Measurements from ENCODE around the gene MT1E.
"Not testable (repeated sequence)": the region's sequence is repeated elsewhere in the genome, so short reads cannot be mapped to it uniquely, and the experiment has no call there.

The MT1E gene

GRCh38 chr16:56625140-56625942, at the start of gene MT1E:
MT1E (plus strand) TSS chr16:56625781; CDS start chr16:56625852, 71 bp downstream.
- Histone ChIP-seq H3K36me3 (ENCODE audit: control insufficient read depth in 1 of 2, insufficient read depth in 2 of 2, low read length in 2 of 2) (no peaks in the 10 kb centered on the region), H3K9me3 (ENCODE audit: control insufficient read depth in 1 of 2, low read length in 2 of 2) (no peaks in the 10 kb centered on the region), H3K27ac (ENCODE audit: low read length) (peak within 1 kb of the TSS; percentile 90), H3K27me3 (ENCODE audit: low read depth, low read length) (no peaks in the 10 kb centered on the region), H3K4me3 (ENCODE audit: low read depth in 1 of 2, low read length in 2 of 2) (peak within 1 kb of the TSS; percentile 74 to 75), H3K4me1 (ENCODE audit: control insufficient read depth in 1 of 2, insufficient read depth in 2 of 2, low read length in 2 of 2) (peaks cover 0 to 7% of the 10 kb centered on the region in 2 donors)

GRCh38 chr16:56576585-56577299, 48.8 kb upstream of the MT1E start:
- no peak overlapping the region for H3K4me3 ChIP-seq (ENCODE audit: low read depth in 1 of 2, low read length in 2 of 2)
- no peak overlapping the region for H3K27ac ChIP-seq (ENCODE audit: low read length)
- no peaks in the 10 kb centered on the region for H3K36me3 ChIP-seq (ENCODE audit: control insufficient read depth in 1 of 2, insufficient read depth in 2 of 2, low read length in 2 of 2)
- H3K9me3 ChIP-seq (ENCODE audit: control insufficient read depth in 1 of 2, low read length in 2 of 2) = peaks cover 0 to 5% of the 10 kb centered on the region in 2 donors
- no peaks in the 10 kb centered on the region for H3K4me1 ChIP-seq (ENCODE audit: control insufficient read depth in 1 of 2, insufficient read depth in 2 of 2, low read length in 2 of 2)
- H3K27me3 ChIP-seq (ENCODE audit: low read depth, low read length) = no peaks in the 10 kb centered on the region

GRCh38 chr16:56577300-56577625, 48.3 kb upstream of the MT1E start:
- Histone ChIP-seq H3K4me3 (ENCODE audit: low read depth in 1 of 2, low read length in 2 of 2) (no peak overlapping the region), H3K27me3 (ENCODE audit: low read depth, low read length) (no peaks in the 10 kb centered on the region), H3K9me3 (ENCODE audit: control insufficient read depth in 1 of 2, low read length in 2 of 2) (peaks cover 0 to 5% of the 10 kb centered on the region in 2 donors), H3K4me1 (ENCODE audit: control insufficient read depth in 1 of 2, insufficient read depth in 2 of 2, low read length in 2 of 2) (no peaks in the 10 kb centered on the region), H3K36me3 (ENCODE audit: control insufficient read depth in 1 of 2, insufficient read depth in 2 of 2, low read length in 2 of 2) (no peaks in the 10 kb centered on the region), H3K27ac (ENCODE audit: low read length) (no peak overlapping the region)

- Histone ChIP-seq H3K4me3 (ENCODE audit: low read depth in 1 of 2, low read length in 2 of 2) (no peak overlapping the region), H3K27ac (ENCODE audit: low read length) (no peak overlapping the region), H3K27me3 (ENCODE audit: low read depth, low read length) (no peaks in the 10 kb centered on the region), H3K4me1 (ENCODE audit: control insufficient read depth in 1 of 2, insufficient read depth in 2 of 2, low read length in 2 of 2) (no peaks in the 10 kb centered on the region), H3K9me3 (ENCODE audit: control insufficient read depth in 1 of 2, low read length in 2 of 2) (no peaks in the 10 kb centered on the region), H3K36me3 (ENCODE audit: control insufficient read depth in 1 of 2, insufficient read depth in 2 of 2, low read length in 2 of 2) (no peaks in the 10 kb centered on the region)
Measured at GRCh38 chr16:56580391-56581048, 45.1 kb upstream of the MT1E start.

GRCh38 chr16:56582911-56583310, 42.7 kb upstream of the MT1E start:
- H3K4me3 ChIP-seq (ENCODE audit: low read depth in 1 of 2, low read length in 2 of 2); H3K27me3 ChIP-seq (ENCODE audit: low read depth, low read length); H3K36me3 ChIP-seq (ENCODE audit: control insufficient read depth in 1 of 2, insufficient read depth in 2 of 2, low read length in 2 of 2); H3K27ac ChIP-seq (ENCODE audit: low read length); H3K9me3 ChIP-seq (ENCODE audit: control insufficient read depth in 1 of 2, low read length in 2 of 2); H3K4me1 ChIP-seq (ENCODE audit: control insufficient read depth in 1 of 2, insufficient read depth in 2 of 2, low read length in 2 of 2): not testable (repeated sequence)

GRCh38 chr16:56583351-56584168, 42.0 kb upstream of the MT1E start:
- Histone ChIP-seq H3K27me3 (ENCODE audit: low read depth, low read length) (no peaks in the 10 kb centered on the region), H3K36me3 (ENCODE audit: control insufficient read depth in 1 of 2, insufficient read depth in 2 of 2, low read length in 2 of 2) (no peaks in the 10 kb centered on the region), H3K9me3 (ENCODE audit: control insufficient read depth in 1 of 2, low read length in 2 of 2) (no peaks in the 10 kb centered on the region), H3K4me1 (ENCODE audit: control insufficient read depth in 1 of 2, insufficient read depth in 2 of 2, low read length in 2 of 2) (no peaks in the 10 kb centered on the region), H3K27ac (ENCODE audit: low read length) (no peak overlapping the region), H3K4me3 (ENCODE audit: low read depth in 1 of 2, low read length in 2 of 2) (no peak overlapping the region)

- Histone ChIP-seq H3K4me3 (ENCODE audit: low read depth in 1 of 2, low read length in 2 of 2) (no peak overlapping the region), H3K27ac (ENCODE audit: low read length) (no peak overlapping the region), H3K36me3 (ENCODE audit: control insufficient read depth in 1 of 2, insufficient read depth in 2 of 2, low read length in 2 of 2) (no peaks in the 10 kb centered on the region), H3K9me3 (ENCODE audit: control insufficient read depth in 1 of 2, low read length in 2 of 2) (no peaks in the 10 kb centered on the region), H3K4me1 (ENCODE audit: control insufficient read depth in 1 of 2, insufficient read depth in 2 of 2, low read length in 2 of 2) (peaks cover 0 to 6% of the 10 kb centered on the region in 2 donors), H3K27me3 (ENCODE audit: low read depth, low read length) (peaks cover 7% of the 10 kb centered on the region)
Measured at GRCh38 chr16:56584276-56584675, 41.3 kb upstream of the MT1E start.

GRCh38 chr16:56588781-56589140, 36.8 kb upstream of the MT1E start:
- peak overlapping the region in 1 of 2 donors; percentile 71 for H3K4me3 ChIP-seq (ENCODE audit: low read depth in 1 of 2, low read length in 2 of 2)
- H3K4me1 ChIP-seq (ENCODE audit: control insufficient read depth in 1 of 2, insufficient read depth in 2 of 2, low read length in 2 of 2) = peaks cover 0 to 12% of the 10 kb centered on the region in 2 donors
- peaks cover 22% of the 10 kb centered on the region for H3K27me3 ChIP-seq (ENCODE audit: low read depth, low read length)
- H3K9me3 ChIP-seq (ENCODE audit: control insufficient read depth in 1 of 2, low read length in 2 of 2) = no peaks in the 10 kb centered on the region
- no peak overlapping the region for H3K27ac ChIP-seq (ENCODE audit: low read length)
- H3K36me3 ChIP-seq (ENCODE audit: control insufficient read depth in 1 of 2, insufficient read depth in 2 of 2, low read length in 2 of 2) = no peaks in the 10 kb centered on the region

- Histone ChIP-seq H3K36me3 (ENCODE audit: control insufficient read depth in 1 of 2, insufficient read depth in 2 of 2, low read length in 2 of 2) (no peaks in the 10 kb centered on the region), H3K27ac (ENCODE audit: low read length) (no peak within 1 kb of the TSS), H3K4me1 (ENCODE audit: control insufficient read depth in 1 of 2, insufficient read depth in 2 of 2, low read length in 2 of 2) (peaks cover 0 to 12% of the 10 kb centered on the region in 2 donors), H3K4me3 (ENCODE audit: low read depth in 1 of 2, low read length in 2 of 2) (peak within 1 kb of the TSS in 1 of 2 donors; percentile 71), H3K9me3 (ENCODE audit: control insufficient read depth in 1 of 2, low read length in 2 of 2) (no peaks in the 10 kb centered on the region), H3K27me3 (ENCODE audit: low read depth, low read length) (peaks cover 22% of the 10 kb centered on the region)
Measured at GRCh38 chr16:56589141-56590039, 36.2 kb upstream of the MT1E start, which contains the start of gene MT3. MT3 (plus strand) TSS chr16:56589528; CDS start chr16:56589591, 63 bp downstream.

- H3K9me3 ChIP-seq (ENCODE audit: control insufficient read depth in 1 of 2, low read length in 2 of 2) = no peaks in the 10 kb centered on the region
- H3K4me1 ChIP-seq (ENCODE audit: control insufficient read depth in 1 of 2, insufficient read depth in 2 of 2, low read length in 2 of 2) = peaks cover 0 to 12% of the 10 kb centered on the region in 2 donors
- H3K4me3 ChIP-seq (ENCODE audit: low read depth in 1 of 2, low read length in 2 of 2) = no peak overlapping the region
- H3K36me3 ChIP-seq (ENCODE audit: control insufficient read depth in 1 of 2, insufficient read depth in 2 of 2, low read length in 2 of 2) = no peaks in the 10 kb centered on the region
- H3K27ac ChIP-seq (ENCODE audit: low read length) = no peak overlapping the region
- H3K27me3 ChIP-seq (ENCODE audit: low read depth, low read length) = peaks cover 22% of the 10 kb centered on the region
Measured at GRCh38 chr16:56591377-56592060, 34.1 kb upstream of the MT1E start.

Data from muscle layer of duodenum (tissue), 2 donors.